ACC112 (cell line): ENCODE results near the gene TSC22D1.

Experiments used
- H2AFZ ChIP-seq: fragments of 200-600 bp; sonication (generic); one replicate; pipeline ENCODE4 v1.6.0; 2017; ENCODE audit warnings: antibody characterized with exemption, low read length; ENCODE audit not compliant: unreplicated experiment
- H3K27ac ChIP-seq: fragments of 200-600 bp; sonication (generic); 2 replicates; pipeline ENCODE4 v1.5.1; 2014; ENCODE audit warnings: low read depth, mild to moderate bottlenecking, antibody characterized with exemption, low read length, moderate library complexity
- H3K27me3 ChIP-seq: fragments of 200-600 bp; sonication (generic); 2 replicates; pipeline ENCODE4 v1.6.1; 2014; ENCODE audit warnings: mild to moderate bottlenecking, antibody characterized with exemption, low read length, moderate library complexity, mixed read lengths; ENCODE audit not compliant: insufficient read depth
- H3K36me3 ChIP-seq: fragments of 200-600 bp; sonication (generic); 2 replicates; pipeline ENCODE4 v1.6.1; 2016; ENCODE audit warnings: mild to moderate bottlenecking, antibody characterized with exemption, low read length, moderate library complexity, mixed read lengths; ENCODE audit not compliant: insufficient read depth
- H3K4me1 ChIP-seq: fragments of 200-600 bp; sonication (generic); one replicate; pipeline ENCODE4 v1.6.1; 2016; ENCODE audit warnings: low read length, mixed read lengths; ENCODE audit not compliant: insufficient read depth, unreplicated experiment, control insufficient read depth
- H3K4me3 ChIP-seq: fragments of 200-600 bp; sonication (generic); 2 replicates; pipeline ENCODE4 v1.5.1; 2014; ENCODE audit warnings: mild to moderate bottlenecking, low read depth, low read length
- H3K79me2 ChIP-seq: fragments of 200-600 bp; sonication (generic); one replicate; pipeline ENCODE4 v1.6.0; 2016; ENCODE audit warnings: low read length; ENCODE audit not compliant: control insufficient read depth, unreplicated experiment, insufficient read depth

The TSC22D1 gene

DNA sequence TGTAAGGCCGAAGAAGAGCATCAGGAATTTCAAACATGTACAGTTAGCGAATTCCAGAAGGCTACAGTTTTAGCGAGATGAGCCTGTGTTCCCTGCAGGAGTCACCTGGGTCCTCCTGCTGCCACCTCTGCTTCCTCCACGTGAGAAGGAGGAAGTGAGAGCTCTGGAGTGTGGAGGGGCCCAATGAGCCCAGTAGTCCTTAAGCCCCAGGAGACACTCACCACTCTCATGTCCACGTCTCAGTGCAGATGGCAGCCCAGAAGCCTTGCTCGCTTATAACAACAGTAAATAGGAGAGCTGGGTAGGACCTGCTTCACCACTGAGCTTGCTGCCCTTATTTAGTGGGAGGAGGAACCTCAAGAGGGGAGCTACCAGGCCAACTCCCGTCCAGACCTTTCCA, 158.3 kb downstream of the TSC22D1 start:
- H3K36me3 ChIP-seq: no peaks in the 10 kb centered on the region
- no peaks in the 10 kb centered on the region for H3K4me1 ChIP-seq
- H3K27ac ChIP-seq: no peak overlapping the region
- H3K79me2 ChIP-seq: no peaks in the 10 kb centered on the region
- H3K4me3 ChIP-seq: no peak overlapping the region
- H2AFZ ChIP-seq: no peak overlapping the region
- no peaks in the 10 kb centered on the region for H3K27me3 ChIP-seq

DNA sequence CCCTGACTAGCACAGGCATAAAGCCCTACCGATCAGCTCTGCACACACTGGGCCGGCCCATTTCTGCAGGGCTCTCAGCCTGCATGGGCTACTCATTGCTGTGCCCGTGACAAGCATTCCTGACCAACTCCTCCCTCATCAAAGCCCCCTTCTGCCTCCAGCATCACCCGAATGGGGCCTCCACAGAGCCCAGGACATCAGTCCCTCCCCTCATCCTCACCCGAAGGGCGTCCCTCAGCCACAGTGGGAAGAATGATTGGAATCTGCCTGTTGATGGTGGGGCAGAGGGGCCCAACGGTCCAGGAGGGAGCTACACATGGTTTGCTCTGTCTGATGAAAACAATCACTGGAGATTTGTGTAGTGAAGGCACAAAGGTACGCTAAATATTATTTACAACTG, 158.7 kb downstream of the TSC22D1 start:
- no peaks in the 10 kb centered on the region for H3K79me2 ChIP-seq
- H3K27me3 ChIP-seq: no peaks in the 10 kb centered on the region
- H2AFZ ChIP-seq: no peak overlapping the region
- no peaks in the 10 kb centered on the region for H3K36me3 ChIP-seq
- H3K27ac ChIP-seq: no peak overlapping the region
- H3K4me3 ChIP-seq: no peak overlapping the region
- no peaks in the 10 kb centered on the region for H3K4me1 ChIP-seq

DNA sequence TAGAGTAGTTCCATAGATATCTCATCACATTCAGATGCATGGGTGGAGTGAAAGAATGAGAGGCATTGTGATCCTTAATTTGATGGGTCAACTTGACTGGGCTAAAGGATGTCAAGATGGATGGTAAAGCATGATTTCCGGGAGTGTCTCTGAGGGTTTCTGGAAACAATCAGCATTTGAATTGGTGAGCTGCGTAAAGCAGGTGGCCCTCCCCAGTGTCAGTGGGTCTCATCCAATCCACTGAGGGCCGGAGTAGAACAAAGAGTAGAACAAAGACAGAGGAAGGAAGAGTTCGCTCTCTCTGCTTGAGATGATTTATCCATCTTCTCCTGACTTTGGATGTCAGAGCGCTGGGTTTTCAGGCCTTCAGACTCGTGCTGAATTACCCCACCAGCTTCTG, 159.4 kb downstream of the TSC22D1 start:
- no peaks in the 10 kb centered on the region for H3K4me1 ChIP-seq
- H3K4me3 ChIP-seq: no peak overlapping the region
- H2AFZ ChIP-seq: no peak overlapping the region
- H3K36me3 ChIP-seq: no peaks in the 10 kb centered on the region
- H3K79me2 ChIP-seq: no peaks in the 10 kb centered on the region
- no peaks in the 10 kb centered on the region for H3K27me3 ChIP-seq
- no peak overlapping the region for H3K27ac ChIP-seq

DNA sequence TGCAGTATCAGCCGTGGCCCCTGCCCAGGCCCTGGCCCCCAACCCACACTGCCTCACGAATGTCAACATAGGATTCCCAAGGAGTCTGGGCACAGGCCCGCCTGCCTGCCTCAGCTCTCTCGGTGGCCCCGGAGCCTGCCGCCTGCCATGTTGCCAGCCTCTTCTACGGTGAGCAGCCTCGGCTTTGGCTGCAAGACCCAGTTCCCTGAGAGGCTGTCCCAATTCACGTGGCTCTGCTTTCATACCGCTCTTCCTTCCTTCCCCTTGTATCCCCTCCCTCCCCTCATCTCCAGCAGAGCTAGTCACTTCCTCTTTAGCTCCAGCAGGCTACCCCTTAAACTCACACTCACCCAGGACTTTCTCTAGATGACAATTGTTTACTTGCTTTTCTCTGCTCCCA, 159.8 kb downstream of the TSC22D1 start:
- no peaks in the 10 kb centered on the region for H3K4me1 ChIP-seq

DNA sequence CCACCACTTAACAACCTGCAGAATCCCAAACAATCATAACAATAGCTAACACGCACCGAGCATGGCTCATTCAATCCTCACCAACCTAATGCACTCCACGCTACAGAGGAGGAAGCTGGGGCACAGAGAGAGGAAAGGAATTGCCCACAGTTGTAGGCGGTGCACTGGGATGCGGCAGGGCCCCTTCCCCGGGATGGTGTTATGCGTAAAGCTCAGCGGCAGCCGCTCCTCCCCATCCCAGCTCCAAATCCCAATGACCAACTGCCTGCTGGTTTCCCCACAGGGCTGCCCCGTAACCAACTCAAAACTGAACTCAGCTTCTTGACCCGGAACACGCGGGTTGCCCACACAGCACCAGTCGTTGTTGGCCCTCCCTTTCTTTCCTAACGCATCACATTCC, 160.3 kb downstream of the TSC22D1 start:
- Histone ChIP-seq H3K4me1 (no peaks in the 10 kb centered on the region), H3K4me3 (no peak overlapping the region), H3K36me3 (no peaks in the 10 kb centered on the region), H3K79me2 (no peaks in the 10 kb centered on the region), H2AFZ (no peak overlapping the region), H3K27ac (no peak overlapping the region), H3K27me3 (no peaks in the 10 kb centered on the region)

More for the DNA sequence above, 159.8 kb downstream of the TSC22D1 start:
- Histone ChIP-seq H3K79me2 (no peaks in the 10 kb centered on the region), H3K4me3 (no peak overlapping the region), H3K27ac (no peak overlapping the region), H2AFZ (no peak overlapping the region), H3K36me3 (no peaks in the 10 kb centered on the region), H3K27me3 (no peaks in the 10 kb centered on the region)

DNA sequence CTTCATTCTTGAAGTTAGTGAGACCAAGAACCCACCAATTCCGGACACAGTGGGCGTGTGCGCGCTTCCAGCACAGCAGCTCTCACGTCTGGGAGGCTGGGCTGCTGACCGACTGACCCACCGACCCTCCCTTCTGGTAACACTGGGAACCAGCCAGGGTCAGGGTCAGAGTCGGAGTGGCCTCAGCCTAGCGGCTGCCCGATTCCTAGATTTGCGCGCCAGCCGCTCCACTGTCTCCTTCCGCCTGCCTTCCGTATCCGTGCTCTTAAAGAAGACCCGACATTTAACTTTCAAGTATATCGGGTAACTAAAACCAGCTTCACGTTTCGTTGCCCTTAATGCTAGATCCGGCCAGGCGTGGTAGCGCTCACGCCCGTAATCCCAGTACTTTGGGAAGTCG, 161.4 kb downstream of the TSC22D1 start:
- Histone ChIP-seq H3K27ac (no peak overlapping the region), H2AFZ (no peak overlapping the region), H3K79me2 (no peaks in the 10 kb centered on the region), H3K4me1 (no peaks in the 10 kb centered on the region), H3K36me3 (no peaks in the 10 kb centered on the region), H3K27me3 (no peaks in the 10 kb centered on the region), H3K4me3 (no peak overlapping the region)

DNA sequence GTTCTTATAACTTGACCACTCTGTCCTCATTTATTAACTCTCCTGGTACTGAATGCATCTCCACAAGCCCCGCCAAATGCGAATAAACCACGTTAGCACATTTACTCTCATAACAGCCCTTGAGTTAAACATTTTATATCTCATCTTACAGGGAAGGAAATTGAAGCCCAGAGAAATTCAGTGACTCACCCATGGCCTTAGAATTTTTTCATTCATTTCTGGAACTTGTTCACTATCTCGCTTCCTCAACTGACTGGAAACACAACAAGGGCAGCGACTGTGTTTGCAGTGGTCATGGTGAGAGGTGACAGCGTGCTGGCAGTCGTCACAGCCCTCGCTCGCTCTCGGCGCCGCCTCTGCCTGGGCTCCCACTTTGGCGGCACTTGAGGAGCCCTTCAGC, 163.0 kb downstream of the TSC22D1 start:
- H3K36me3 ChIP-seq: no peaks in the 10 kb centered on the region
- no peak overlapping the region for H2AFZ ChIP-seq
- H3K4me1 ChIP-seq: no peaks in the 10 kb centered on the region
- no peaks in the 10 kb centered on the region for H3K79me2 ChIP-seq
- H3K4me3 ChIP-seq: no peak overlapping the region
- no peak overlapping the region for H3K27ac ChIP-seq
- H3K27me3 ChIP-seq: no peaks in the 10 kb centered on the region

DNA sequence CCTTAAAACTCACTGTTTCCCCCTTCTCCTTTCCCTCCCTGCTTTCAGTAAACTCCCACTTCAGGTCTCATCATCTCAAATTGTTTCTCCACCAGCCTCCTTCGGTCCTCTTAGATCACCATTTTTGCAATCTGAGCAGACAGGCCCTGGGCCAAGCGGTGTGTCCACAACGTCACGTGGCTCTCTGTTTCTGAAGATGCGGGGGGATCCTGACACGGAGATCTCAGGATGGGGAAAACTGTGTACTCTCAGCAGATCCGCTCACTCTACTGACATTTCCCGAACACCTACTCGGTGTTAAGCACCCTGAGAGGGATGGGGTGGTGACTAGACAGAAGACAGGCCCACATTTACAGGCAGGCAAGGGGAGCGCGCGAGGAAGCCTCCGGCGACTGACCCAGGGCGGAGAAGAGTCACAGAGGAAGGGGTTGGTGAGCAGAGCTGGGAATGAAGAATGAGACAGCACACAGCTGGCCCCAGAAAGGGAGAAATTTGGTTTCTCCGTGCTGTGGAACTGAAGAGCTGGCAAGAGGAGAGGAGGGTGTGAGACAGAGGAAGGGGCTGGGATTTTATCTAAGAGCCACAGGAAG, 163.7 kb downstream of the TSC22D1 start:
- H3K36me3 ChIP-seq: no peaks in the 10 kb centered on the region
- H3K4me1 ChIP-seq: no peaks in the 10 kb centered on the region
- H3K4me3 ChIP-seq: no peak overlapping the region
- H2AFZ ChIP-seq: no peak overlapping the region
- no peaks in the 10 kb centered on the region for H3K79me2 ChIP-seq
- no peak overlapping the region for H3K27ac ChIP-seq
- no peaks in the 10 kb centered on the region for H3K27me3 ChIP-seq

DNA sequence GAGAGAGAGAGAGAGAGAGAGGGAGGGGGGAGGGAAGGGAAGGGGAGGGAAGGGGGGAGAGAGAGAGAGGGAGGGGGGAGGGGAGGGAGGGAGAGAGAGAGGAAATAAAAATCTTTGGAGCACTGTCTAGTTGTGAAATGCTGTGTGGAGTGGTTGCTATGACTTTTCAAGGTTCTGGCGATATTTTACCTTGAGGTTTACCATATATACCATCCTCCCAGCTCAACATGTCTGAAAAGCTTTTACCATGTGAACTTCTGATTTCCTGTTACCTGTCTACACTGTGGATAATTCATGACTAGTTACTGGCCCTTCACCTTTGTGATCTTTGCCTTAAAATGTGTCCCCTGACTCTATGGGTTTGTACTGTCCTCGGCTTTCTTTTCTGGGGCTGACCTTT, 164.3 kb downstream of the TSC22D1 start:
- Histone ChIP-seq H3K4me1 (no peaks in the 10 kb centered on the region), H2AFZ (no peak overlapping the region), H3K79me2 (no peaks in the 10 kb centered on the region), H3K4me3 (no peak overlapping the region), H3K36me3 (no peaks in the 10 kb centered on the region), H3K27ac (no peak overlapping the region), H3K27me3 (no peaks in the 10 kb centered on the region)

DNA sequence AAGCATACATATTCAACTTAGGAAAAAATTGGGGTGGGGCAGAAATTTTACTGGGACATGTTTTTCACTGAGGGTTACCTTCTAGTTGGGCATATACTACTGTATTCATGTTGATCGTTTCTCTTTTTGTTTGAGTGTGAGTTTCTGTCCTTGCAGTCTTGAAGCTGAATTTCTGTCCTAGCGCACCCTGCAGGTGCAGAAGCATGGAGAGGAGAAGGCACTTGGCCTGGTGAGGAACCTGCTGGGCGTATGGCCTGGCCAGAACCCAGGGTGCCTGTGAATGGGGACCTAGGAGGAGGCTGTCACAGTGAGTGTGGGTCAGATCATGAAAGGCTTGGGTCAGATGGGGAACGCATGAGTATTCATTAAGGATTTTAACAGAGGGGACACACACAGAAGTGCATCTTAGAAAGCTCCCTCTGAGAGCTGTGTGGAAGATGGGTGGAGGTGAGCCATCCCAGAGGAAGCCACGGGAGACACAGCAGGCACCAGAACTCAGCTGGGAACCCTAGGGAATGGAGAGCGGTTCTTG, 165.7 kb downstream of the TSC22D1 start:
- no peaks in the 10 kb centered on the region for H3K79me2 ChIP-seq
- no peaks in the 10 kb centered on the region for H3K4me1 ChIP-seq
- no peaks in the 10 kb centered on the region for H3K27me3 ChIP-seq
- no peaks in the 10 kb centered on the region for H3K36me3 ChIP-seq
- H2AFZ ChIP-seq: no peak overlapping the region
- H3K27ac ChIP-seq: no peak overlapping the region
- H3K4me3 ChIP-seq: no peak overlapping the region

DNA sequence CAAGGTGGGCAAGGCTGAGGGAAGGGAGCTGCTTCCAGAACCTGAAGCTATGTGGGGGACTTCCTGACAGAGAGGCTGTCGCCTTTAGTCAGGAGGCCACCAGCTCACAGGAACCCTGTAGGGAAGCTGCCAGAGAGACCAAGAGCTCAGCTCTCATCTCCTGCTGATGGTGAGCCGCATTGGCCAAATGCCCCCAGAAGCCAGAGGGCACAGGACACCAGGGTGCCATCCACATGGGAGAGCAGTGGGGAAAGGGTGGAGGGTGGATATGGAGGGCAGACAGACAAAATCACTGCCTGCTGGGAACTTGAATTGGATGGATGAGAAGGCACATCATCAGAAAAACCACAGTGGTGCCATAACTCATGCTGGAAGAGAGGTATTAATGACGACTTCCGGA, 166.5 kb downstream of the TSC22D1 start:
- Histone ChIP-seq H3K27me3 (no peaks in the 10 kb centered on the region), H3K36me3 (no peaks in the 10 kb centered on the region)

More for the DNA sequence above, 166.5 kb downstream of the TSC22D1 start:
- H3K4me3 ChIP-seq: no peak overlapping the region
- H3K4me1 ChIP-seq: no peaks in the 10 kb centered on the region
- H2AFZ ChIP-seq: no peak overlapping the region
- no peak overlapping the region for H3K27ac ChIP-seq
- H3K79me2 ChIP-seq: no peaks in the 10 kb centered on the region
